Natural killer cell (primary cell): ENCODE measurements around the gene MIER2. TPM values are rescaled to one million over a fixed set of nuclear protein-coding genes. Genes with fewer than 3 reads are reported as not detected.

Source experiments
- ATAC-seq, 3 donors: fragments of 150-1000 bp in 2 of 3; fragments of 200-7000 bp in 1 of 3; cut with Tn5 transposase; 1 replicate in 1 of 3; 2 replicates in 2 of 3; pipeline ENCODE4 v1.10.0; 2021; ENCODE audit warnings: mild to moderate bottlenecking in 2 of 3, moderate library complexity in 2 of 3
- DNase-seq, 2 donors: peaks; one replicate each; pipeline versions ENCODE4 v3.0.0 to v3.0.0-alpha.2; 2013 to 2021; ENCODE audit warnings: mixed read lengths in 1 of 2
- H3K27ac ChIP-seq: one replicate; pipeline ENCODE4 v1.5.1; 2013; ENCODE audit warnings: mild to moderate bottlenecking, low read length
- H3K27me3 ChIP-seq: one replicate; pipeline ENCODE4 v1.6.1; 2013; ENCODE audit warnings: low read length; ENCODE audit not compliant: control insufficient read depth, insufficient read depth
- H3K36me3 ChIP-seq: one replicate; pipeline ENCODE4 v1.6.1; 2013; ENCODE audit warnings: low read length; ENCODE audit not compliant: control insufficient read depth, insufficient read depth
- H3K4me1 ChIP-seq: one replicate; pipeline ENCODE4 v1.6.1; 2013; ENCODE audit warnings: low read length; ENCODE audit not compliant: control insufficient read depth, insufficient read depth
- H3K4me3 ChIP-seq: one replicate; pipeline ENCODE4 v1.5.1; 2013; ENCODE audit warnings: low read length
- H3K9me3 ChIP-seq: one replicate; pipeline ENCODE4 v1.6.1; 2013; ENCODE audit warnings: low read length; ENCODE audit not compliant: control insufficient read depth, insufficient read depth
- H3K27ac Mint-ChIP-seq, 2 donors: one replicate each; pipeline ENCODE4 v1.8.0; 2022; ENCODE audit warnings: mild to moderate bottlenecking in 2 of 2, mixed read lengths in 2 of 2, moderate library complexity in 1 of 2
- H3K27me3 Mint-ChIP-seq, 2 donors: one replicate each; pipeline ENCODE4 v1.8.0; 2022; ENCODE audit warnings: low read depth in 2 of 2, mixed read lengths in 2 of 2
- H3K36me3 Mint-ChIP-seq: one replicate; pipeline ENCODE4 v1.8.0; 2022; ENCODE audit warnings: mixed read lengths
- H3K4me1 Mint-ChIP-seq, 2 donors: one replicate each; pipeline ENCODE4 v1.8.0; 2022; ENCODE audit warnings: mixed read lengths in 2 of 2
- H3K4me3 Mint-ChIP-seq: one replicate; pipeline ENCODE4 v1.8.0; 2022; ENCODE audit warnings: mild to moderate bottlenecking, moderate library complexity, mixed read lengths
- H3K9me3 Mint-ChIP-seq, 2 donors: one replicate each; pipeline ENCODE4 v1.8.0; 2022; ENCODE audit warnings: mixed read lengths in 2 of 2
- WGBS: methylation state at CpG from one replicate; pipeline ENCODE4 v1.1.7; 2013; ENCODE audit warnings: missing lambda C conversion rate; ENCODE audit not compliant: insufficient coverage; 5-methylcytosine and 5-hydroxymethylcytosine counted together
- intact Hi-C: fragments of 100-400 bp; cut with micrococcal nuclease; formaldehyde crosslinking; loops from one replicate; pipeline ENCODE4 v1.14.2; 2022
- total RNA-seq, 4 donors: library from RNA; stranded (reverse); fragments of 120-200 nt in 1 of 4; gene quantifications; one replicate each; pipeline versions ENCODE4 v1.2.3 to v1.2.4, GENCODE V29; 2013 to 2022
- TF ChIP-seq, protein P1 (sequence below): fragments of 200-600 bp; IDR thresholded peaks from one replicate; pipeline ENCODE4 v1.8.0; 2022; ENCODE audit warnings: antibody characterized with exemption

Gene MIER2
- total RNA-seq, 3 donors from 2014 or later (not counting 1 experiment from before 2014, with no cell fraction given), result 14.8 to 17.7 (median 15.4) TPM

DNA sequence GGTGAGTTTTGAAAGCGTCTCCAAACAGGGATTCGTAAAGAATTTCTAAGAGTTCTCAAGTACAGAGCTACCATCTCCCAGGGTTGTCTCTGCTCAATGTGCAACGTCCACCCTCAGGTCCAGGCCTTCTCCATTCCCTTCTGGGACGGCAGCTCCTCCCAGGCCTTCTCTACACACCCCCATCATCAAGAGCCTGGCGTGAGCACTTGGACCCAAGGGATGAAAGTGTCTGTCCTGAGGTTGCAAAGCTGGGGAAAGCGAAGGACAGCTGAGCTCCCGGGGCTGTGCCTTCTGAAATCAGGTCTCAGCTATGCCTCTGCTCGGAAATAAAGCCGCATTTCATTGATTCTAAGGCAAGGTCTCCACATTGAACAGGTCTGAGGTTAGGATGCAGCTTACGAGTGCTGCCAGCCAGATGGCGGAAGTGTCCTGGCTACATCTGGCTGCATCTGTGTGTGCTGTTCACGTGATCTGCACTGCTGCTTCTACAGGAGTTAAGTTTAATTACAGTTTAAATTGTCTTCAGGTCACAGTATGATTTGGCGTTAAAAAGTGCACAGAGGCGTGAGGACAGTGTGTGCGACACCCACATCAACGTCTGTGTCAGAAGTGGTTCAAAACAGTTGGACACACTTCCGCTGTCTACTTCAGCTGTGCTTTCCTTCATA is 27.0 kb upstream of the MIER2 start:
- H3K4me3 Mint-ChIP-seq, result no peak overlapping the region
- TF ChIP-seq, protein P1, sequence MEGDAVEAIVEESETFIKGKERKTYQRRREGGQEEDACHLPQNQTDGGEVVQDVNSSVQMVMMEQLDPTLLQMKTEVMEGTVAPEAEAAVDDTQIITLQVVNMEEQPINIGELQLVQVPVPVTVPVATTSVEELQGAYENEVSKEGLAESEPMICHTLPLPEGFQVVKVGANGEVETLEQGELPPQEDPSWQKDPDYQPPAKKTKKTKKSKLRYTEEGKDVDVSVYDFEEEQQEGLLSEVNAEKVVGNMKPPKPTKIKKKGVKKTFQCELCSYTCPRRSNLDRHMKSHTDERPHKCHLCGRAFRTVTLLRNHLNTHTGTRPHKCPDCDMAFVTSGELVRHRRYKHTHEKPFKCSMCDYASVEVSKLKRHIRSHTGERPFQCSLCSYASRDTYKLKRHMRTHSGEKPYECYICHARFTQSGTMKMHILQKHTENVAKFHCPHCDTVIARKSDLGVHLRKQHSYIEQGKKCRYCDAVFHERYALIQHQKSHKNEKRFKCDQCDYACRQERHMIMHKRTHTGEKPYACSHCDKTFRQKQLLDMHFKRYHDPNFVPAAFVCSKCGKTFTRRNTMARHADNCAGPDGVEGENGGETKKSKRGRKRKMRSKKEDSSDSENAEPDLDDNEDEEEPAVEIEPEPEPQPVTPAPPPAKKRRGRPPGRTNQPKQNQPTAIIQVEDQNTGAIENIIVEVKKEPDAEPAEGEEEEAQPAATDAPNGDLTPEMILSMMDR, result no peak
- Histone ChIP-seq H3K4me1 (no peaks in the 10 kb centered on the region), H3K9me3 (no peaks in the 10 kb centered on the region), H3K36me3 (no peaks in the 10 kb centered on the region), H3K4me3 (no peak overlapping the region), H3K27me3 (no peaks in the 10 kb centered on the region), H3K27ac (no peak overlapping the region)
- DNase-seq, result no peak
- H3K27me3 Mint-ChIP-seq, result peaks cover 11 to 21% of the 10 kb centered on the region in 2 donors
- H3K9me3 Mint-ChIP-seq, result no peaks in the 10 kb centered on the region
- no peaks in the 10 kb centered on the region for H3K4me1 Mint-ChIP-seq
- WGBS, result 76% methylated on average over 17 of the region's 17 CpGs
- H3K27ac Mint-ChIP-seq, result no peak overlapping the region
- intact Hi-C loops, result no loop called here
- ATAC-seq, result peak in 1 of 3 donors; percentile 36
- no peaks in the 10 kb centered on the region for H3K36me3 Mint-ChIP-seq

DNA sequence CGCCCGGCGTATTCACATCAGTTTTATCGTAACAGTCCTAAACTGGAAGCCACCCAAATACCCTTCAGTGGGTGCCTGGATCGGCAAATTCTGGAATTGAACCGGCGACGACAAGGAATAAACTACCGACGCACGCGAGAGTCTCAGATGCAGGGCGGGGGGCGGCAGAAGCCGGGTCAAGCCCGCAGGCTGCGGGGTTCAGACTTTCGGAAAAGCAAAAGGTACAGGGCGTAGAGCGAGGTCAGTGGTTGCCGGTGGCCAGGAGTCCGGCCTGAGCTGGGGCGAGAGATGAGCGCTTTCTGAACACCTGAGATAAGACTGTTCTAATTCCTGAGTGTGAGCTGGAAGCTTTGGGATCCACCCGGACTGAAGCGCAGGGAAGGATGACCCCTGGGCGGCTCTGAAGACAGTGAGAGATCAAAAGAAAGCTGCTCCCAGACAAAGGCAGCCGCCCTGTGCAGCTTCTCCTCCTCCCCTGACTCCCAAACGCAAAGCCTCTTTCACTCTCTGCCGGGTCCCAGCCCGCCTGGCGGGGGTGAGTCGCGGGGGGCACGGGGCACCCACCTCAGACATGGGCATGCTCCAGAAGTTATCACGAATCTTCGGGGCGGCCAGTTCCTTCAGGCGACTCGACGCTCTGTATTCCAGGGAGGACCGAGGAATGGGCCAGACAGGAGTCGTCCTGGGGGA is 26.2 kb upstream of the MIER2 start:
- H3K27me3 ChIP-seq, result no peaks in the 10 kb centered on the region
- TF ChIP-seq, protein P1, result no peak
- H3K4me1 Mint-ChIP-seq, result no peaks in the 10 kb centered on the region
- H3K36me3 ChIP-seq, result no peaks in the 10 kb centered on the region
- H3K9me3 ChIP-seq, result no peaks in the 10 kb centered on the region
- ATAC-seq, result no peak
- WGBS, result 91% methylated on average over 43 of the region's 43 CpGs
- no peaks in the 10 kb centered on the region for H3K4me1 ChIP-seq
- no peak for DNase-seq
- no peaks in the 10 kb centered on the region for H3K9me3 Mint-ChIP-seq
- H3K4me3 Mint-ChIP-seq, result no peak overlapping the region
- intact Hi-C loops, result no loop called here
- H3K27me3 Mint-ChIP-seq, result peaks cover 13 to 19% of the 10 kb centered on the region in 2 donors
- H3K27ac Mint-ChIP-seq, result no peak overlapping the region
- H3K36me3 Mint-ChIP-seq, result no peaks in the 10 kb centered on the region
- no peak overlapping the region for H3K27ac ChIP-seq
- H3K4me3 ChIP-seq, result no peak overlapping the region

- Mint-ChIP-seq H3K4me1 (no peaks in the 10 kb centered on the region), H3K36me3 (no peaks in the 10 kb centered on the region), H3K4me3 (no peak overlapping the region), H3K9me3 (no peaks in the 10 kb centered on the region), H3K27ac (no peak overlapping the region), H3K27me3 (peaks cover 13 to 19% of the 10 kb centered on the region in 2 donors)
- TF ChIP-seq, protein P1, result no peak
- Histone ChIP-seq H3K36me3 (no peaks in the 10 kb centered on the region), H3K27ac (no peak overlapping the region), H3K27me3 (no peaks in the 10 kb centered on the region), H3K4me3 (no peak overlapping the region), H3K4me1 (no peaks in the 10 kb centered on the region), H3K9me3 (no peaks in the 10 kb centered on the region)
- ATAC-seq (no peak), DNase-seq (no peak)
- intact Hi-C loops, result no loop called here
- 94% methylated on average over 14 of the region's 14 CpGs for WGBS
These were observed 25.3 kb upstream of the MIER2 start for GRCh38 chr19:369876-370275.
